Neural progenitor cell (in vitro differentiated cells): ENCODE results near the gene GPR137C. TPM values are rescaled to one million over a fixed set of nuclear protein-coding genes. Genes with fewer than 3 reads are reported as not detected.

Source experiments
- DNase-seq: peaks from one replicate; pipeline ENCODE4 v3.0.0-alpha.2; 2016; ENCODE audit warnings: low spot score
- H2AFZ ChIP-seq: fragments of 200-600 bp; sonication (generic); replicated peaks from 2 replicates; pipeline ENCODE4 v1.6.1; 2016; ENCODE audit warnings: antibody characterized with exemption
- H3F3A ChIP-seq: fragments of 200-600 bp; sonication (generic); 2 replicates; pipeline ENCODE4 v1.6.1; 2016; ENCODE audit warnings: antibody characterized with exemption, low read depth
- H3K27ac ChIP-seq: fragments of 200-600 bp; sonication (generic); 2 replicates; pipeline ENCODE4 v1.5.1; 2016; ENCODE audit warnings: mild to moderate bottlenecking
- H3K27me3 ChIP-seq: fragments of 200-600 bp; sonication (generic); 2 replicates; pipeline ENCODE4 v1.6.1; 2016; ENCODE audit warnings: mild to moderate bottlenecking, moderate library complexity
- H3K36me3 ChIP-seq: fragments of 200-600 bp; sonication (generic); 2 replicates; pipeline ENCODE4 v1.5.1; 2016
- H3K4me1 ChIP-seq: fragments of 200-600 bp; sonication (generic); 2 replicates; pipeline ENCODE4 v1.6.1; 2016; ENCODE audit warnings: mixed run types
- H3K4me2 ChIP-seq: fragments of 200-600 bp; sonication (generic); 2 replicates; pipeline ENCODE4 v1.6.1; 2016
- H3K4me3 ChIP-seq: fragments of 200-600 bp; sonication (generic); 2 replicates; pipeline ENCODE4 v1.5.1; 2016
- H3K79me2 ChIP-seq: fragments of 200-600 bp; sonication (generic); 2 replicates; pipeline ENCODE4 v1.6.1; 2016; ENCODE audit warnings: low read depth
- H3K9ac ChIP-seq: fragments of 200-600 bp; sonication (generic); 2 replicates; pipeline ENCODE4 v1.6.1; 2016
- H3K9me3 ChIP-seq: fragments of 200-600 bp; sonication (generic); 2 replicates; pipeline ENCODE4 v1.5.1; 2016; ENCODE audit warnings: low read depth
- H4K20me1 ChIP-seq: fragments of 200-600 bp; sonication (generic); 2 replicates; pipeline ENCODE4 v1.6.1; 2016; ENCODE audit warnings: low read depth
- H3K27ac Mint-ChIP-seq: 3 replicates; pipeline ENCODE4 v1.8.0; 2021; ENCODE audit warnings: mixed read lengths
- H3K27me3 Mint-ChIP-seq: 2 replicates; pipeline ENCODE4 v1.8.0; 2022; ENCODE audit warnings: low read depth, mild to moderate bottlenecking, inconsistent platforms, moderate library complexity, mixed read lengths; ENCODE audit not compliant: insufficient read depth
- H3K36me3 Mint-ChIP-seq: 3 replicates; pipeline ENCODE4 v1.8.0; 2021; ENCODE audit warnings: mixed read lengths
- H3K4me1 Mint-ChIP-seq: 3 replicates; pipeline ENCODE4 v1.8.0; 2021; ENCODE audit warnings: mixed read lengths
- H3K4me3 Mint-ChIP-seq: 3 replicates; pipeline ENCODE4 v1.8.0; 2021; ENCODE audit warnings: mild to moderate bottlenecking, moderate library complexity, mixed read lengths
- H3K9me3 Mint-ChIP-seq: 3 replicates; pipeline ENCODE4 v1.8.0; 2020; ENCODE audit warnings: mixed read lengths
- EZH2 ChIP-seq: fragments of 200-600 bp; sonication (generic); IDR thresholded peaks from 2 replicates; pipeline ENCODE4 v1.6.1; 2017; ENCODE audit warnings: antibody characterized with exemption, mild to moderate bottlenecking, moderate library complexity
- EZH2phosphoT487 ChIP-seq: fragments of 200-600 bp; sonication (generic); IDR thresholded peaks from 2 replicates; pipeline ENCODE4 v1.6.1; 2017; ENCODE audit warnings: antibody characterized with exemption
- total RNA-seq: library from RNA; depleted of rRNA; stranded (reverse); fragments of >200 nt; gene quantifications from 2 replicates; pipeline ENCODE4 v1.2.3, GENCODE V29; 2015; ENCODE audit warnings: low replicate concordance
- TF ChIP-seq, protein P1 (sequence below): fragments of 200-600 bp; sonication (generic); IDR thresholded peaks from 2 replicates; pipeline ENCODE4 v1.5.1; 2017; ENCODE audit warnings: antibody characterized with exemption, mild to moderate bottlenecking

GPR137C gene
- total RNA-seq, 1 donor from 2014 or later: 9.3 TPM

DNA sequence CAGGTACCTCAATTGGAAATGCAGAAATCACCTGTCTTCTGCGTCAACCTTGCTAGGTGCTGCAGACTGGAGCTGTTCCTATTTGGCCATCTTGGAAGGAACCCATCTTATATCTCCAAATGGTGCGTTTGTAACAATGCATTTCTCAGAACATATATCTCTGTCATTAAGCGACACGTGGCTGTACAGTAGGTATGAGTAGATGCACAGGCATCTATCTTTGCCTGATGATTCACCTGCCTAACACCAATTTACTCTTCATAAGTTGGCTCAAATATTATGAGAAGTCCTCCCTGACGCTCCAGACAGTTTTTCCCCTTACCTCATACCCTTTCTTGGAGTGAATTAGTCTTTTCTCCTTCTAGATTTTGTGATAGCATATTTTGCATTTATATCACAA lies 44.2 kb downstream of the GPR137C start:
- H3K27ac Mint-ChIP-seq: no peak overlapping the region
- Histone ChIP-seq H2AFZ (no peak overlapping the region), H3K9ac (no peak overlapping the region), H3K4me3 (no peak overlapping the region), H3K9me3 (no peaks in the 10 kb centered on the region), H3K79me2 (no peaks in the 10 kb centered on the region), H3K27me3 (no peaks in the 10 kb centered on the region), H3K4me2 (no peak overlapping the region), H4K20me1 (no peaks in the 10 kb centered on the region), H3K4me1 (no peaks in the 10 kb centered on the region), H3K27ac (no peak overlapping the region), H3K36me3 (no peaks in the 10 kb centered on the region), H3F3A (no peaks in the 10 kb centered on the region)
- TF ChIP-seq, protein P1, sequence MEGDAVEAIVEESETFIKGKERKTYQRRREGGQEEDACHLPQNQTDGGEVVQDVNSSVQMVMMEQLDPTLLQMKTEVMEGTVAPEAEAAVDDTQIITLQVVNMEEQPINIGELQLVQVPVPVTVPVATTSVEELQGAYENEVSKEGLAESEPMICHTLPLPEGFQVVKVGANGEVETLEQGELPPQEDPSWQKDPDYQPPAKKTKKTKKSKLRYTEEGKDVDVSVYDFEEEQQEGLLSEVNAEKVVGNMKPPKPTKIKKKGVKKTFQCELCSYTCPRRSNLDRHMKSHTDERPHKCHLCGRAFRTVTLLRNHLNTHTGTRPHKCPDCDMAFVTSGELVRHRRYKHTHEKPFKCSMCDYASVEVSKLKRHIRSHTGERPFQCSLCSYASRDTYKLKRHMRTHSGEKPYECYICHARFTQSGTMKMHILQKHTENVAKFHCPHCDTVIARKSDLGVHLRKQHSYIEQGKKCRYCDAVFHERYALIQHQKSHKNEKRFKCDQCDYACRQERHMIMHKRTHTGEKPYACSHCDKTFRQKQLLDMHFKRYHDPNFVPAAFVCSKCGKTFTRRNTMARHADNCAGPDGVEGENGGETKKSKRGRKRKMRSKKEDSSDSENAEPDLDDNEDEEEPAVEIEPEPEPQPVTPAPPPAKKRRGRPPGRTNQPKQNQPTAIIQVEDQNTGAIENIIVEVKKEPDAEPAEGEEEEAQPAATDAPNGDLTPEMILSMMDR: no peak
- no peak for TF ChIP-seq EZH2
- TF ChIP-seq EZH2phosphoT487: no peak
- peaks cover 29% of the 10 kb centered on the region for H3K9me3 Mint-ChIP-seq
- peaks cover 3% of the 10 kb centered on the region for H3K27me3 Mint-ChIP-seq
- DNase-seq: no peak
- H3K4me3 Mint-ChIP-seq: no peak overlapping the region
- H3K36me3 Mint-ChIP-seq: peaks cover 12% of the 10 kb centered on the region
- H3K4me1 Mint-ChIP-seq: no peaks in the 10 kb centered on the region

DNA sequence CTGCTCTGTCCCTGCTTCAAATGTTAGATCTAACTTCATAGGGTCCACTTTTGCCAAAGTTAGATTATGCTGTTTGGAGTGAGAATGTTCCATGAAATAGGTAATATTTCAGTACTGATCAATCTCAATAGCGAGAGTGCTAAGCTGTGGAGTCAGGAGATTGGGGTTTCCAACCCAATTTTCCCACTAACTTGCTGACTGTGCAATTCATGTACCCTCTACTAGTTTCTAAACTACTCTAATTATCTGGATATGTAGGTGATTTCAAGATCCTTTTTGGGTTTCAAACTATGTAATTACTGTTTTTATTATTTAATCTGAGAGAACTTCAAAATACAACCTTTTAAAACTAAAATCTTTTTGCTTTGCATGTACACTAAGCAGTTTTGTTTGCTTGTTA lies 45.9 kb downstream of the GPR137C start:
- Mint-ChIP-seq H3K27me3 (peaks cover 2% of the 10 kb centered on the region), H3K4me3 (no peak overlapping the region), H3K27ac (no peak overlapping the region), H3K36me3 (peaks cover 13% of the 10 kb centered on the region), H3K9me3 (peaks cover 17% of the 10 kb centered on the region), H3K4me1 (no peaks in the 10 kb centered on the region)
- Histone ChIP-seq H3K4me2 (no peak overlapping the region), H4K20me1 (no peaks in the 10 kb centered on the region), H3K79me2 (no peaks in the 10 kb centered on the region), H2AFZ (no peak overlapping the region), H3K27me3 (no peaks in the 10 kb centered on the region), H3K9me3 (no peaks in the 10 kb centered on the region), H3K4me1 (no peaks in the 10 kb centered on the region), H3K27ac (no peak overlapping the region), H3K4me3 (no peak overlapping the region), H3K36me3 (no peaks in the 10 kb centered on the region), H3F3A (no peaks in the 10 kb centered on the region), H3K9ac (no peak overlapping the region)
- DNase-seq: no peak
- TF ChIP-seq EZH2 (no peak), EZH2phosphoT487 (no peak)
- TF ChIP-seq, protein P1: no peak

DNA sequence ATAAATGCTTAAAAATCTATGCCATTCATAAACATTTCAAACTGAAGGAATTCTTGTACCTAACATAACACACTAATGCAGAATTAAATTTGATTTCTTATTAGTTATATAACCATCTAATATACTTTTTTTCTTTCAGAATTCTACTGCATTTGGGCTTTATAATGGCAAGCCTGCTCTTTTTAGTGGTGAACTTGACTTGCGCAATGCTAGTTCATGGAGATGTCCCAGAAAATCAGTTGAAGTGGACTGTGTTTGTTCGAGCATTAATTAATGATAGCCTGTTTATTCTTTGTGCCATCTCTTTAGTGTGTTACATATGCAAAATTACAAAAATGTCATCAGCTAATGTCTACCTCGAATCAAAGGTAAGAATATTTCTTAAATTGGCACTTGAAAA lies 47.3 kb downstream of the GPR137C start:
- H3K4me2 ChIP-seq: no peak overlapping the region
- H3K27ac ChIP-seq: no peak overlapping the region
- H3K9ac ChIP-seq: no peak overlapping the region
- Mint-ChIP-seq H3K4me3 (no peak overlapping the region), H3K9me3 (peaks cover 12% of the 10 kb centered on the region), H3K27me3 (peaks cover 2% of the 10 kb centered on the region), H3K27ac (no peak overlapping the region), H3K36me3 (peaks cover 21% of the 10 kb centered on the region), H3K4me1 (no peaks in the 10 kb centered on the region)
- peaks cover 6% of the 10 kb centered on the region for H3K9me3 ChIP-seq
- TF ChIP-seq EZH2phosphoT487 (no peak), EZH2 (no peak)
- TF ChIP-seq, protein P1: no peak
- no peak overlapping the region for H3K4me3 ChIP-seq
- H4K20me1 ChIP-seq: no peaks in the 10 kb centered on the region
- H3K36me3 ChIP-seq: no peaks in the 10 kb centered on the region
- H3K27me3 ChIP-seq: no peaks in the 10 kb centered on the region
- no peaks in the 10 kb centered on the region for H3K4me1 ChIP-seq
- no peaks in the 10 kb centered on the region for H3K79me2 ChIP-seq
- no peak overlapping the region for H2AFZ ChIP-seq
- no peak for DNase-seq
- H3F3A ChIP-seq: no peaks in the 10 kb centered on the region
